GM18502 (cell line): ENCODE results near the gene GCLC.
A peak's percentile ranks its signal among the peaks of the same experiment; 100 is the strongest.

ENCODE experiments used
- ATAC-seq: cut with Tn5 transposase; IDR thresholded peaks from one replicate; pipeline ENCODE4 v1.9.1; 2021; ENCODE audit warnings: mild to moderate bottlenecking; ENCODE audit not compliant: unreplicated experiment, poor library complexity

The GCLC gene

DNA sequence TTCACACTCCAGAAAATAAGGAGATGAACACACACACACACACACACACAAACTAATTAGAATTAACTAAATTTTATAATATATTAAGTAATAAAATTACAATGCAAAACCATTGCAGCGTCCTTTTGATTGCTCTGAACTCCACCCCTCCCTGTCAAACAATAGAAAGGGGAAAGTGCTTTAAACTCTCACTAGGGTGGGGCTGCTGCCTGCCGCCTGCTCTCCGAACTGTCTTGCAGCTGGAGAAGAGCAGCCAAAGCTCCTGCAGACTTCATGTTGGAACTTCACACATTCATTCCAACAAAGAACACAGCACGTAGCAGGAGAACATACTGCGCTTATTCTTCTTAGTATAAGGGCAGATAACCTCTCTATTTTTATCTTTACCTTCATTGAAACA lies 83.2 kb downstream of the GCLC start:
- ATAC-seq, result peak; percentile 30

- peak; percentile 71 for ATAC-seq
Measured at GRCh38 chr6:53461041-53461656, 83.8 kb downstream of the GCLC start.

GRCh38 chr6:53458105-53458866 lies 86.6 kb downstream of the GCLC start:
- no peak for ATAC-seq

GRCh38 chr6:53456809-53457208 lies 88.1 kb downstream of the GCLC start:
- no peak for ATAC-seq

DNA sequence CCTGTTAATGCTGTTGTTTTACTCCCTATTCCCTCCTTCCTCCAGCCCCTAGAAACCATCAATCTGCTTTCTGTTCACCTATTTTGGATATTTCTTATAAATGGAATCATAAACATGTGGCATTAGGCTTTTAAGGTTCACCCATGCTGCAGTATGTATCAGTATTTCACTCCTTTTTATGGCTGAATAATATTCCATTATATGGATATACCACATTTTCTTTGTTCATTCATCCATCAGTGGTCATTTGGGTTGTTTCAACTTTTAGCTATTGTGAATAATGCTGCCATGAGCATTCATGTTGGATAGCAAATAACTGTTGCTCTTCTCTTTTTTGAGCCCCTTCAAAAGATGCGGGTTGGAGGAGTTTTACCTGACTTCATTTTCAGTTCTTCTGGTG lies 89.2 kb downstream of the GCLC start:
- ATAC-seq, result no peak

DNA sequence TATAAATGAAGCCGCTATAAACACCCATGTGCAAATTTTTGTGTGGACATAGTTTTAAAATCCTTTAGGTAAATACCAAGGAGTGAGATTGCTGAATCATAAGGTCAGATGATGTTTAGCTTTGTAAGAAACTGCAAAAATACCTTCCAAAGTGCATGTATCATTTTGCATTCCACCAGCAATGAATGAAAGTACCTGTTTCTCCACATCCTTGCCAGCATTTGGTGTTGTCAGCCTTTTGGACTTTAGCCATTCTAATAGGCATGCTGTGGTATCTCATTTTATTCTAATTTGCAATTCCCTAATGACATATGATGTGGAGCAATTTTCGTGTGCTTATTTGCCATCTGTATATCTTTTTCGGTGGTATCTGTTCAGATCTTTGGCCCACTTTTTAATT lies 93.7 kb downstream of the GCLC start:
- no peak for ATAC-seq

GRCh38 chr6:53447865-53448264 lies 97.0 kb downstream of the GCLC start:
- no peak for ATAC-seq
